ENCODE measurements around the gene PLEKHA4.

GRCh38 chr19:48841571-48841970, 26.8 kb downstream of the PLEKHA4 start:
- TF ChIP-seq CTCF (conservative IDR thresholded peaks at IDR 0.05; ENCODE audit: low read depth, low read length) (no peak), EZH2phosphoT487 (IDR thresholded peaks at IDR 0.05; ENCODE audit: borderline replicate concordance, low read length) (no peak)

Measured in PC-3 (cell line).